Midbrain (tissue), 1 donor: ENCODE results near the gene CAGE1.
"Not testable (repeated sequence)": the region's sequence is repeated elsewhere in the genome, so short reads cannot be mapped to it uniquely, and the experiment has no call there.

Experiments used
- DNase-seq: peaks from one replicate; lab custom pipeline; 2025; lab: John Stamatoyannopoulos, UW

Gene CAGE1

DNA sequence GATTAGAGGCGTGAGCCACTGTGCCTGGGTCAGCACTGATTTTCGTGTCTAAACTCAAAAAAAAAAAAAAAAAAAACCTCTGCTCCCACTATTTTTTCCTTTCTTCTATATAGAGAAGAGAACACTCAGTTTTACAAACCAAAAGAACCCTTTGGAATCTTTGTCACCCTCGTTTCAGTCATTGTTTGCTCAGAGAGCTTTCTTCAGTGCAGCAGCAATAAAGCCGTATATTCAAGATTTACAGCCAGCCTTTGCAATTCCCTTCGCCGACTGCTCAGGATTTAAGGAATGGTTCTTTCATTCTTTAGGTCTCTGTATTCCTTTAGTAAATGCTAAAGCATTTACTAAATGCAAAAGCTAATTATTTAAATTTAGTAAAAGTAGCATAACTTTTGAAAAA lies 20.2 kb upstream of the CAGE1 start:
- DNase-seq: no peak

- DNase-seq: no peak
These were observed 17.2 kb upstream of the CAGE1 start for GRCh38 chr6:7406743-7407142.

- DNase-seq: no peak
These were observed 15.0 kb upstream of the CAGE1 start for GRCh38 chr6:7404546-7404945.

DNA sequence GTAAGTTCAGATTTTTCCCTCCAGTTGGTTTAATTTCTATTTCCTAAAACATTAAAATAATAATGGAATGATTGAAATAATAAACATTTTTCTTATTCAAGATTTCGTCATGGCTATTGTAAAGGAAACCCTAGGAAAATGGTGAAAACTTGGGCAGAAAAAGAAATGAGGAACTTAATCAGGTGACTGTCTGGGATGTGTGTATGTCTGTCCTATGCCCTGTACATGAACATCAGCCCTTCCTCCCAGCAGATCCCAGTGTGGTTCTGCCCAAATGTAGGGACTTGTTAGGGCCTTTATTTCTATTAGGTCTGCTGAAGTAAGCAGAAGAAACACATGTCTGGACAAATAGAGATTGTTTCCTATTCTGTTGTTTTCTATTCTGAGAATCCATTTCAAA lies 13.2 kb upstream of the CAGE1 start:
- peak; percentile 3 for DNase-seq

GRCh38 chr6:7401075-7401474 lies 11.5 kb upstream of the CAGE1 start:
- DNase-seq: no peak

GRCh38 chr6:7392402-7392801 lies 2.9 kb upstream of the CAGE1 start:
- no peak for DNase-seq

- no peak for DNase-seq
These were observed 1.6 kb upstream of the CAGE1 start for GRCh38 chr6:7391151-7391550.

GRCh38 chr6:7390226-7390878 lies 810 bp upstream of the CAGE1 start:
- no peak for DNase-seq

GRCh38 chr6:7389162-7389450 lies 436 bp downstream of the CAGE1 start:
- no peak for DNase-seq

DNA sequence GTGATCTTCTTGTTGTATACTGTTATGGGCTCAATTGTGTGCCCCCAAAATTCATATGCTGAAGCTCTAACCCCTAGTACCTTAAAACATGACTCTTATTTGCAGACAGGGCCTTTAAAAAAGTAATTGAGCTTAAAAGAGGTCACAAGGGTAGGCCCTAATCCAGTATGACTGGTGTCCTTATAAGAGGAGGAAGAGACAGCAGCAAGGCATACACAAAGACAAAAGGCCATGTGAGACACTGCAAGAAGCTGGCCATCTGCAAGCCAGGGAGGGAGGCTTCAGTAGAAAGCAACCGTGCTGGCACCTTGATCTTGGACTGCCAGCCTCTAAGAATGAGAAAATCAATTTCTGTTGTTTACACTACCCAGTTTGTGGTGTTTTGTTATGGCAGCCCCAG lies 8.4 kb downstream of the CAGE1 start:
- no peak for DNase-seq

DNA sequence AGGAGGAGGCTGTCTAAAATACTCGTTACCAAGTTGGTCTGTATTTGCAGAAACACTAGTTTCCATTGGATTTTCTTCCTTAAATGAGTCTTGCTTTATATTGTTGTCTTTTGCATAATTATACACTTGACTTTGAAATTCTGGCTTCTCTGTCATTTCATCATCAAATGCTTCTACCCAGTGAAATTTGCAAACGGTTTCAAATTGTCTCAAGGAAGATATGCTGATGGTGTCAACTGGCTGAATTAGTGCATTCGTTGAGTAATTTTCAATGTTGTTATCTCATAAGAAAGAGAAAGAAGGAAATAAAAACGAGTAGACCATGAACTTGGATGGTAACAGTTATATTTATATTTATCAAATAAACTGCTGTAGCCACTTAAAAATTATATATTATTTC lies 10.8 kb downstream of the CAGE1 start:
- DNase-seq: no peak

- DNase-seq: no peak
These were observed 11.6 kb downstream of the CAGE1 start for GRCh38 chr6:7377961-7378360.

DNA sequence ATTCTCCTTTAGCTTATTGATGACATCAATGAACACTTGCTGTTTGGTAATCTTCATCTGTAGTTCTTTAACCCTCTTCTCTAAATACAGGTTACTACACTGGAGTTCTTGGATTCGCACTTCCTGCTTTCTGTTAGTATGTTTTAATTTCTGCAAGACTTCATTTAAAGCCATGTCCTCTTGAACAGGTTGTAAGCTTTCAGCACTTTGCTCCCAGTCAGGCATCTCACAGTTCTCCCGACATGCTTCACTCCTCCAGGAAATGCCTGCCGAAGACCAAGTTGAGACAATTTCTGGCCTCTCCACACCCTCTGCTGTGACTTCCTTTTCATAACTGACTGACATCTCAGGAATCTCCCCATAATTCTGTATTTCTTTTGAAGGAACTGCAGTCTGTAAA lies 15.8 kb downstream of the CAGE1 start:
- DNase-seq: no peak

- no peak for DNase-seq
These were observed 22.1 kb downstream of the CAGE1 start for GRCh38 chr6:7367408-7367807.

GRCh38 chr6:7351916-7352315 lies 37.6 kb downstream of the CAGE1 start:
- DNase-seq: not testable (repeated sequence)

GRCh38 chr6:7350591-7350990 lies 39.0 kb downstream of the CAGE1 start:
- DNase-seq: not testable (repeated sequence)

DNA sequence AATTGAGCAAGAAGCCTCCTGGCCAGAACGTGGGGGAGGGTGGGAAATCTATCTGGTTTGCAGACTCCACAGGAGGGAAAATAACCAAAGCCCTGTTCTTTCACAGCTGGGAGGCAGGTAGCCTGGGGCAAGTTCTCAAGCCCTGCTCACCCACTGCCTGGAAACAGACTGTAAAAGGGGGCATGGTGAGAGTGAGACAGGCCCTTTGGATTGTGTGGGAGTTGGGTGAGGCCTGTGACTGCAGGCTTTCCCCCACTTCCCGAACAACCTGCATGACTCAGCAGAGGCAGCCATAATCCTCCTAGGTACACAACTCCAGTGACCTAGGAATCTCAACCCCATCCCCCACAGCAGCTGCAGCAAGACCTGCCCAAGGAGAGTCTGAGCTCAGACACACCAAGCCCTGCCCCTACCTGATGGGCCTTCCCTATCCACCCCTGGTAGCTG lies 42.0 kb downstream of the CAGE1 start:
- DNase-seq: not testable (repeated sequence)

GRCh38 chr6:7344773-7345450 lies 44.6 kb downstream of the CAGE1 start:
- DNase-seq: not testable (repeated sequence)

- DNase-seq: no peak
These were observed 45.7 kb downstream of the CAGE1 start for GRCh38 chr6:7343546-7344475.

GRCh38 chr6:7341989-7342742 lies 47.4 kb downstream of the CAGE1 start:
- no peak for DNase-seq

DNA sequence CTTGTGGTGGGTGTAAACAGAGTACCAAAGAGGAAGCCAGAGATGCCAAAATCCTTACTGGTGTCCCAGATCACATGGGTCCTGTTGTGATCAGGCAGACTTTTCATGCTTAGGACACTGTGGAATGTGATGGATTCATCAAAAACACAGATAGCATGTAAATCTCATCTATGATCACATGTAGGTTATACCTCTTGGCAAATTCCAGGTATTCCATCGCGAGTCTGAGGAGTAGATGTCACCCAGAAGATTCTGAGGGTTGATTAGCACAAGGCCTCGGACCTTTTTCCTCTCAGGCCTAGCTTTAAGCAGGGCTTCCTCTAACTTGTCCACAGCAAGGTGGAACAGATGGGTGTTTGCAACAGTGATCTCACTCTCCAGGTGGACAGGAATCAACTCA lies 48.3 kb downstream of the CAGE1 start:
- no peak for DNase-seq
